Nephron progenitor cell (in vitro differentiated cells): ENCODE data around the gene TXNRD2.
A peak's percentile ranks its signal among the peaks of the same experiment; 100 is the strongest.

ENCODE experiments used
- DNase-seq: peaks from one replicate; pipeline ENCODE4 v3.0.0; 2021
- H3K27ac Mint-ChIP-seq: 2 replicates; pipeline ENCODE4 v1.8.0; 2021; ENCODE audit warnings: mild to moderate bottlenecking, moderate library complexity, mixed read lengths
- H3K27me3 Mint-ChIP-seq: 2 replicates; pipeline ENCODE4 v1.8.0; 2021; ENCODE audit warnings: mild to moderate bottlenecking, low read depth, mixed read lengths; ENCODE audit not compliant: poor library complexity
- H3K36me3 Mint-ChIP-seq: 2 replicates; pipeline ENCODE4 v1.8.0; 2021; ENCODE audit warnings: low read depth, mixed read lengths
- H3K4me1 Mint-ChIP-seq: 2 replicates; pipeline ENCODE4 v1.8.0; 2021; ENCODE audit warnings: mixed read lengths
- H3K4me3 Mint-ChIP-seq: 2 replicates; pipeline ENCODE4 v1.8.0; 2021; ENCODE audit warnings: mild to moderate bottlenecking, moderate library complexity, mixed read lengths
- H3K9me3 Mint-ChIP-seq: 2 replicates; pipeline ENCODE4 v1.8.0; 2021; ENCODE audit warnings: mild to moderate bottlenecking, moderate library complexity, mixed read lengths
- CTCF ChIP-seq: fragments of 200-600 bp; sonication (generic); IDR thresholded peaks from 2 replicates; pipeline ENCODE4 v1.5.0; 2021; ENCODE audit warnings: antibody characterized with exemption

TXNRD2 gene

GRCh38 chr22:19961201-19961580 is 19.6 kb upstream of the TXNRD2 start:
- peaks cover 6% of the 10 kb centered on the region for H3K27me3 Mint-ChIP-seq
- H3K4me1 Mint-ChIP-seq, result peaks cover 36% of the 10 kb centered on the region
- no peaks in the 10 kb centered on the region for H3K36me3 Mint-ChIP-seq
- no peaks in the 10 kb centered on the region for H3K9me3 Mint-ChIP-seq
- H3K27ac Mint-ChIP-seq, result no peak overlapping the region
- TF ChIP-seq CTCF, result no peak
- no peak overlapping the region for H3K4me3 Mint-ChIP-seq
- no peak for DNase-seq

GRCh38 chr22:19960491-19961200 is 19.0 kb upstream of the TXNRD2 start:
- H3K4me1 Mint-ChIP-seq, result peaks cover 31% of the 10 kb centered on the region
- peaks cover 6% of the 10 kb centered on the region for H3K27me3 Mint-ChIP-seq
- no peaks in the 10 kb centered on the region for H3K36me3 Mint-ChIP-seq
- DNase-seq, result no peak
- no peak overlapping the region for H3K27ac Mint-ChIP-seq
- TF ChIP-seq CTCF, result no peak
- H3K9me3 Mint-ChIP-seq, result no peaks in the 10 kb centered on the region
- H3K4me3 Mint-ChIP-seq, result no peak overlapping the region

GRCh38 chr22:19959587-19960490 is 18.2 kb upstream of the TXNRD2 start:
- H3K27ac Mint-ChIP-seq, result no peak overlapping the region
- H3K36me3 Mint-ChIP-seq, result no peaks in the 10 kb centered on the region
- peak overlapping the region; percentile 40 for H3K4me3 Mint-ChIP-seq
- no peaks in the 10 kb centered on the region for H3K9me3 Mint-ChIP-seq
- no peak for DNase-seq
- TF ChIP-seq CTCF, result no peak
- peaks cover 6% of the 10 kb centered on the region for H3K27me3 Mint-ChIP-seq
- peaks cover 27% of the 10 kb centered on the region for H3K4me1 Mint-ChIP-seq

- Mint-ChIP-seq H3K27ac (no peak overlapping the region), H3K4me1 (peaks cover 33% of the 10 kb centered on the region), H3K27me3 (peaks cover 6% of the 10 kb centered on the region), H3K9me3 (no peaks in the 10 kb centered on the region), H3K4me3 (peak overlapping the region; percentile 76), H3K36me3 (no peaks in the 10 kb centered on the region)
- no peak for TF ChIP-seq CTCF
- DNase-seq, result peak; percentile 99
These were observed 17.5 kb upstream of the TXNRD2 start for GRCh38 chr22:19959043-19959586.

- no peak for DNase-seq
- H3K27me3 Mint-ChIP-seq, result peaks cover 6% of the 10 kb centered on the region
- no peak for TF ChIP-seq CTCF
- H3K36me3 Mint-ChIP-seq, result no peaks in the 10 kb centered on the region
- H3K9me3 Mint-ChIP-seq, result no peaks in the 10 kb centered on the region
- peak overlapping the region; percentile 76 for H3K4me3 Mint-ChIP-seq
- peak overlapping the region; percentile 64 for H3K27ac Mint-ChIP-seq
- peaks cover 40% of the 10 kb centered on the region for H3K4me1 Mint-ChIP-seq
These were observed 16.7 kb upstream of the TXNRD2 start for GRCh38 chr22:19958083-19959042.
